SK-N-MC (cell line): ENCODE data around the gene CDK9.

Experiments
- EZH2 ChIP-seq: fragments of 200-600 bp; sonication (generic); IDR thresholded peaks from one replicate; pipeline ENCODE4 v1.6.1; 2017; ENCODE audit warnings: antibody characterized with exemption
- POLR2AphosphoS5 ChIP-seq: IDR thresholded peaks from 2 replicates; pipeline ENCODE4 v1.6.1; 2012; ENCODE audit warnings: mild to moderate bottlenecking, low read depth, low read length, borderline replicate concordance

GRCh38 chr9:127763918-127764384 is 21.9 kb upstream of the CDK9 start:
- TF ChIP-seq POLR2AphosphoS5 (no peak), EZH2 (no peak)
